ENCODE measurements around the gene ZDHHC11B. TPM values are rescaled to one million over a fixed set of nuclear protein-coding genes. Genes with fewer than 3 reads are reported as not detected.
"Not testable (repeated sequence)": the region's sequence is repeated elsewhere in the genome, so short reads cannot be mapped to it uniquely, and the experiment has no call there.

The ZDHHC11B gene
- total RNA-seq, 4 donors from 2014 or later, result 1.1 to 18.9 (median 2.4) TPM; not detected in 1

GRCh38 chr5:757346-757930, 27.1 kb downstream of the ZDHHC11B start:
- peak; percentile 10 for DNase-seq
- 74% methylated on average over 15 of the region's 15 CpGs; no CpG with 5 or more reads in 1 of the 2 donors for whole genome bisulfite sequencing, 2 donors (ENCODE audit: low coverage in 1 of 2)
- intact Hi-C loops (cut with DNase I; ENCODE audit: low total_unique reads), result no loop called here
- H3K27me3 ChIP-seq, result no peaks in the 10 kb centered on the region
- no peak overlapping the region for H3K4me3 ChIP-seq
- TF ChIP-seq CTCF (IDR thresholded peaks at IDR 0.05), result no peak
- TF ChIP-seq POLR2AphosphoS5 (IDR thresholded peaks at IDR 0.05), result no peak
- no peak for TF ChIP-seq POLR2A (IDR thresholded peaks at IDR 0.05)
- no peak for TF ChIP-seq EP300 (IDR thresholded peaks at IDR 0.05; ENCODE audit: low read depth)
- H3K4me1 ChIP-seq, result peaks cover 28 to 38% (median 33%) of the 10 kb centered on the region in 4 donors
- H3K36me3 ChIP-seq, result no peaks in the 10 kb centered on the region
- in situ Hi-C loops (cut with MboI; ENCODE audit: low pct_ligation_motif_present in 1 of 4, low pct_unique_long_range_greater_than_20kb in 1 of 4, low sequenced_read_pairs in 3 of 4), result no loop called here
- no peaks in the 10 kb centered on the region for H3K9me3 ChIP-seq
- peak overlapping the region in 2 of 4 donors; percentile 70 to 82 for H3K27ac ChIP-seq

- DNase-seq, result peak; percentile 49
- Histone ChIP-seq H3K36me3 (no peaks in the 10 kb centered on the region), H3K27ac (peak overlapping the region in 3 of 4 donors; percentile 59 to 82 (median 70)), H3K27me3 (no peaks in the 10 kb centered on the region), H3K4me3 (no peak overlapping the region), H3K9me3 (no peaks in the 10 kb centered on the region), H3K4me1 (peaks cover 28 to 38% (median 33%) of the 10 kb centered on the region in 4 donors)
- in situ Hi-C loops (cut with MboI; ENCODE audit: low pct_ligation_motif_present in 1 of 4, low pct_unique_long_range_greater_than_20kb in 1 of 4, low sequenced_read_pairs in 3 of 4), result no loop called here
- no peak for TF ChIP-seq POLR2AphosphoS5 (IDR thresholded peaks at IDR 0.05)
- intact Hi-C loops (cut with DNase I; ENCODE audit: low total_unique reads), result no loop called here
- 38% methylated on average over 10 of the region's 11 CpGs; no CpG with 5 or more reads in 1 of the 2 donors for whole genome bisulfite sequencing, 2 donors (ENCODE audit: low coverage in 1 of 2)
Measured at GRCh38 chr5:756865-757345, 27.6 kb downstream of the ZDHHC11B start.

- no peak for DNase-seq
- Histone ChIP-seq H3K9me3 (no peaks in the 10 kb centered on the region), H3K4me3 (no peak overlapping the region), H3K36me3 (no peaks in the 10 kb centered on the region), H3K4me1 (peaks cover 28 to 38% (median 33%) of the 10 kb centered on the region in 4 donors), H3K27ac (peak overlapping the region in 1 of 4 donors; percentile 49), H3K27me3 (no peaks in the 10 kb centered on the region)
- intact Hi-C loops (cut with DNase I; ENCODE audit: low total_unique reads), result no loop called here
- in situ Hi-C loops (cut with MboI; ENCODE audit: low pct_ligation_motif_present in 1 of 4, low pct_unique_long_range_greater_than_20kb in 1 of 4, low sequenced_read_pairs in 3 of 4), result no loop called here
- TF ChIP-seq POLR2AphosphoS5 (IDR thresholded peaks at IDR 0.05) (no peak), EP300 (IDR thresholded peaks at IDR 0.05; ENCODE audit: low read depth) (no peak), CTCF (IDR thresholded peaks at IDR 0.05) (no peak), POLR2A (IDR thresholded peaks at IDR 0.05) (no peak)
- WGBS, 2 donors (ENCODE audit: low coverage in 1 of 2), result 84% methylated on average over 10 of the region's 10 CpGs; no CpG with 5 or more reads in 1 of the 2 donors
Measured at GRCh38 chr5:756171-756570, 28.4 kb downstream of the ZDHHC11B start.

- H3K27me3 ChIP-seq; DNase-seq; H3K4me3 ChIP-seq; H3K36me3 ChIP-seq; intact Hi-C loops (cut with DNase I; ENCODE audit: low total_unique reads); in situ Hi-C loops (cut with MboI; ENCODE audit: low pct_ligation_motif_present in 1 of 4, low pct_unique_long_range_greater_than_20kb in 1 of 4, low sequenced_read_pairs in 3 of 4); H3K9me3 ChIP-seq; H3K27ac ChIP-seq: not testable (repeated sequence)
- peaks cover 22 to 30% (median 27%) of the 10 kb centered on the region in 4 donors for H3K4me1 ChIP-seq
- 57 to 59% methylated on average over 3 to 13 of the region's 16 CpGs for WGBS, 2 donors (ENCODE audit: low coverage in 1 of 2)
Measured at GRCh38 chr5:754143-754632, 30.3 kb downstream of the ZDHHC11B start.

- H3K4me1 ChIP-seq, result peaks cover 20 to 25% (median 21%) of the 10 kb centered on the region in 4 donors
- H3K36me3 ChIP-seq; H3K4me3 ChIP-seq; H3K9me3 ChIP-seq; H3K27me3 ChIP-seq; intact Hi-C loops (cut with DNase I; ENCODE audit: low total_unique reads); H3K27ac ChIP-seq; DNase-seq; in situ Hi-C loops (cut with MboI; ENCODE audit: low pct_ligation_motif_present in 1 of 4, low pct_unique_long_range_greater_than_20kb in 1 of 4, low sequenced_read_pairs in 3 of 4): not testable (repeated sequence)
- 67 to 90% methylated on average over 4 to 11 of the region's 19 CpGs for WGBS, 2 donors (ENCODE audit: low coverage in 1 of 2)
Measured at GRCh38 chr5:753567-754142, 30.9 kb downstream of the ZDHHC11B start.

- H3K4me3 ChIP-seq; H3K9me3 ChIP-seq; DNase-seq; H3K27ac ChIP-seq; H3K36me3 ChIP-seq; H3K27me3 ChIP-seq; in situ Hi-C loops (cut with MboI; ENCODE audit: low pct_ligation_motif_present in 1 of 4, low pct_unique_long_range_greater_than_20kb in 1 of 4, low sequenced_read_pairs in 3 of 4); intact Hi-C loops (cut with DNase I; ENCODE audit: low total_unique reads): not testable (repeated sequence)
- H3K4me1 ChIP-seq, result peaks cover 10 to 14% (median 11%) of the 10 kb centered on the region in 4 donors
- 76 to 83% methylated on average over 5 to 8 of the region's 20 CpGs for WGBS, 2 donors (ENCODE audit: low coverage in 1 of 2)
Measured at GRCh38 chr5:752532-753115, 31.9 kb downstream of the ZDHHC11B start.

GRCh38 chr5:751992-752391, 32.5 kb downstream of the ZDHHC11B start:
- H3K27ac ChIP-seq; H3K27me3 ChIP-seq; DNase-seq; H3K4me3 ChIP-seq; intact Hi-C loops (cut with DNase I; ENCODE audit: low total_unique reads); H3K36me3 ChIP-seq; H3K4me1 ChIP-seq; H3K9me3 ChIP-seq; in situ Hi-C loops (cut with MboI; ENCODE audit: low pct_ligation_motif_present in 1 of 4, low pct_unique_long_range_greater_than_20kb in 1 of 4, low sequenced_read_pairs in 3 of 4): not testable (repeated sequence)
- no CpG with 5 or more reads among the region's 8 CpGs for WGBS, 2 donors (ENCODE audit: low coverage in 1 of 2)
